Heart left ventricle (tissue), 13 donors: ENCODE data around the gene NAT8L.

Source experiments
- CTCF ChIP-seq, 12 donors: fragments of 200-600 bp; sonication (generic) in 4 of 12; IDR thresholded peaks; one replicate each; pipeline versions ENCODE4 v1.5.0 to v1.8.0; 2018 to 2022; ENCODE audit warnings: antibody characterized with exemption in 12 of 12, mild to moderate bottlenecking in 5 of 12
- POLR2A ChIP-seq, 2 donors: fragments of 450-650 bp; IDR thresholded peaks; one replicate each; pipeline ENCODE4 v1.6.1; 2017; ENCODE audit warnings: antibody characterized with exemption in 2 of 2, mild to moderate bottlenecking in 2 of 2, moderate library complexity in 2 of 2
- donor health status: ischemic (EF 13 %, LVEDD 7.1; RV severe dilation, severe dysfunction).
- donor health status: DM: no; HTN: yes; CAD: no.
- donor health status: DM: no; HTN: no; CAD: no.
- donor health status: ischemic (EF 25% LVEDD 6.9; RV normal size, moderate dysfunction).
- donor health status: ischemic (EF 25% LVEDD 5.7; RV mildly dilated, moderate dysfunction).
- donor health status: ischemic (EF 35%, LVEDD 5.7; RV mildly dilated, moderate dysfunction).
- donor health status: nonischemic (EF 11% LVEDD 7.7; RV severe dilation, severe dysfunction).
- donor health status: DM: yes; HTN: yes; CAD: no.
- donor health status: PGD.
- donor health status: ischemic (EF 29% LVEDD 5.4; RV normal size, mild dysfunction).
- donor health status: nonischemic (EF 23%, LVEDD 6.1; RV moderate dilation, normal function).

- no peak for TF ChIP-seq CTCF (IDR thresholded peaks at IDR 0.05)
- TF ChIP-seq POLR2A (IDR thresholded peaks at IDR 0.05): no peak
These were observed 10.2 kb downstream of the NAT8L start for GRCh38 chr4:2069161-2069971.
